Glutamatergic neuron (in vitro differentiated cells): ENCODE data around the gene ATP6V0D1. TPM values are rescaled to one million over a fixed set of nuclear protein-coding genes. Genes with fewer than 3 reads are reported as not detected.

ENCODE experiments used
- DNase-seq: peaks from one replicate; pipeline ENCODE4 v3.0.0; 2022
- H3K27ac Mint-ChIP-seq: one replicate; pipeline ENCODE4 v1.8.0; 2020; ENCODE audit warnings: mild to moderate bottlenecking, mixed read lengths, inconsistent platforms; ENCODE audit not compliant: unreplicated experiment
- H3K27me3 Mint-ChIP-seq: one replicate; pipeline ENCODE4 v1.8.0; 2020; ENCODE audit warnings: mild to moderate bottlenecking, moderate library complexity, mixed read lengths, inconsistent platforms; ENCODE audit not compliant: unreplicated experiment
- H3K36me3 Mint-ChIP-seq: one replicate; pipeline ENCODE4 v1.8.0; 2020; ENCODE audit warnings: mild to moderate bottlenecking, mixed read lengths, inconsistent platforms; ENCODE audit not compliant: unreplicated experiment
- H3K4me1 Mint-ChIP-seq: one replicate; pipeline ENCODE4 v1.8.0; 2020; ENCODE audit warnings: mild to moderate bottlenecking, low read depth, mixed read lengths, inconsistent platforms; ENCODE audit not compliant: unreplicated experiment
- H3K4me3 Mint-ChIP-seq: one replicate; pipeline ENCODE4 v1.8.0; 2020; ENCODE audit warnings: mild to moderate bottlenecking, mixed read lengths, inconsistent platforms; ENCODE audit not compliant: unreplicated experiment
- H3K9me3 Mint-ChIP-seq: one replicate; pipeline ENCODE4 v1.8.0; 2020; ENCODE audit warnings: mild to moderate bottlenecking, moderate library complexity, mixed read lengths, inconsistent platforms; ENCODE audit not compliant: unreplicated experiment
- CTCF ChIP-seq: fragments of 200-600 bp; sonication (generic); IDR thresholded peaks from one replicate; pipeline ENCODE4 v1.5.0; 2021; ENCODE audit not compliant: partially characterized antibody, unreplicated experiment
- total RNA-seq: library from RNA; stranded (reverse); fragmentation: NEBNext Ultra II Directional; extraction: Animal tissue kit (Norgen Biotek cat#: 25700); gene quantifications from one replicate; pipeline ENCODE4 v1.2.1, GENCODE V29; 2021; ENCODE audit not compliant: unreplicated experiment

Gene ATP6V0D1
- total RNA-seq, 1 donor from 2014 or later = 111 TPM

GRCh38 chr16:67413978-67414911 lies 66.7 kb downstream of the ATP6V0D1 start:
- TF ChIP-seq CTCF = no peak
- no peak for DNase-seq
- H3K27ac Mint-ChIP-seq = peak overlapping the region; percentile 44
- H3K36me3 Mint-ChIP-seq = no peaks in the 10 kb centered on the region
- H3K27me3 Mint-ChIP-seq = no peaks in the 10 kb centered on the region
- H3K9me3 Mint-ChIP-seq = peaks cover 5% of the 10 kb centered on the region
- H3K4me3 Mint-ChIP-seq = no peak overlapping the region
- H3K4me1 Mint-ChIP-seq = peaks cover 3% of the 10 kb centered on the region

- H3K27me3 Mint-ChIP-seq = peaks cover 2% of the 10 kb centered on the region
- no peaks in the 10 kb centered on the region for H3K36me3 Mint-ChIP-seq
- H3K9me3 Mint-ChIP-seq = peaks cover 5% of the 10 kb centered on the region
- H3K27ac Mint-ChIP-seq = no peak overlapping the region
- H3K4me3 Mint-ChIP-seq = no peak overlapping the region
- TF ChIP-seq CTCF = no peak
- H3K4me1 Mint-ChIP-seq = peaks cover 5% of the 10 kb centered on the region
- DNase-seq = no peak
Observed at GRCh38 chr16:67412294-67412693, 68.7 kb downstream of the ATP6V0D1 start.

GRCh38 chr16:67411339-67411738 lies 69.6 kb downstream of the ATP6V0D1 start:
- Mint-ChIP-seq H3K36me3 (no peaks in the 10 kb centered on the region), H3K9me3 (peaks cover 2% of the 10 kb centered on the region), H3K27ac (no peak overlapping the region), H3K4me1 (peaks cover 2% of the 10 kb centered on the region), H3K27me3 (peaks cover 2% of the 10 kb centered on the region), H3K4me3 (no peak overlapping the region)
- no peak for DNase-seq
- no peak for TF ChIP-seq CTCF

GRCh38 chr16:67409631-67410030 lies 71.3 kb downstream of the ATP6V0D1 start:
- no peak for TF ChIP-seq CTCF
- Mint-ChIP-seq H3K9me3 (peaks cover 2% of the 10 kb centered on the region), H3K4me1 (peaks cover 2% of the 10 kb centered on the region), H3K36me3 (no peaks in the 10 kb centered on the region), H3K4me3 (no peak overlapping the region), H3K27ac (peak overlapping the region; percentile 82), H3K27me3 (peaks cover 2% of the 10 kb centered on the region)
- DNase-seq = no peak

- no peaks in the 10 kb centered on the region for H3K36me3 Mint-ChIP-seq
- peaks cover 2% of the 10 kb centered on the region for H3K9me3 Mint-ChIP-seq
- H3K4me1 Mint-ChIP-seq = peaks cover 2% of the 10 kb centered on the region
- H3K4me3 Mint-ChIP-seq = no peak overlapping the region
- no peak for TF ChIP-seq CTCF
- DNase-seq = no peak
- H3K27ac Mint-ChIP-seq = no peak overlapping the region
- peaks cover 6% of the 10 kb centered on the region for H3K27me3 Mint-ChIP-seq
Observed at GRCh38 chr16:67407788-67408452, 73.0 kb downstream of the ATP6V0D1 start.
